Omental fat pad (tissue), 4 donors: ENCODE measurements around the gene PATZ1. TPM values are rescaled to one million over a fixed set of nuclear protein-coding genes. Genes with fewer than 3 reads are reported as not detected.

Source experiments
- ATAC-seq: fragments of 150-250 bp; one replicate; pipeline ENCODE4 v1.9.1; 2016; ENCODE audit warnings: mild to moderate bottlenecking, moderate library complexity; ENCODE audit not compliant: low FRiP score
- DNase-seq: peaks from one replicate; pipeline ENCODE4 v3.0.0-alpha.2; 2019; ENCODE audit warnings: low spot score
- CTCF ChIP-seq, 3 donors: fragments of 450-650 bp; IDR thresholded peaks; one replicate each; pipeline ENCODE4 v1.5.1; 2016 to 2017; ENCODE audit warnings: antibody characterized with exemption in 3 of 3, mild to moderate bottlenecking in 3 of 3, moderate library complexity in 2 of 3
- small RNA-seq: library from RNA; depleted of rRNA; stranded (forward); fragments of <200 nt; gene quantifications from one replicate; pipeline ENCODE3, GENCODE V24; 2016
- total RNA-seq, 4 donors: library from RNA; depleted of rRNA; stranded (reverse); fragments of >200 nt; gene quantifications; one replicate each; pipeline ENCODE4 v1.1.0, GENCODE V29; 2016

Gene PATZ1
- total RNA-seq, 4 donors from 2014 or later: 10.8 to 15.4 (median 14.8) TPM

GRCh38 chr22:31279821-31280505 lies 66.2 kb downstream of the PATZ1 start:
- no peak for TF ChIP-seq CTCF (IDR thresholded peaks at IDR 0.05)
- DNase-seq (no peak), ATAC-seq (no peak)

GRCh38 chr22:31279327-31279669 lies 66.8 kb downstream of the PATZ1 start:
- ATAC-seq: no peak
- no peak for DNase-seq

GRCh38 chr22:31278626-31279326 lies 67.4 kb downstream of the PATZ1 start:
- no peak for ATAC-seq
- no peak for TF ChIP-seq CTCF (IDR thresholded peaks at IDR 0.05)
- DNase-seq: no peak

More at GRCh38 chr22:31279327-31279669, 66.8 kb downstream of the PATZ1 start:
- TF ChIP-seq CTCF (IDR thresholded peaks at IDR 0.05): no peak

GRCh38 chr22:31278151-31278621 lies 68.0 kb downstream of the PATZ1 start:
- DNase-seq: no peak
- no peak for ATAC-seq
- no peak for TF ChIP-seq CTCF (IDR thresholded peaks at IDR 0.05)

DNA sequence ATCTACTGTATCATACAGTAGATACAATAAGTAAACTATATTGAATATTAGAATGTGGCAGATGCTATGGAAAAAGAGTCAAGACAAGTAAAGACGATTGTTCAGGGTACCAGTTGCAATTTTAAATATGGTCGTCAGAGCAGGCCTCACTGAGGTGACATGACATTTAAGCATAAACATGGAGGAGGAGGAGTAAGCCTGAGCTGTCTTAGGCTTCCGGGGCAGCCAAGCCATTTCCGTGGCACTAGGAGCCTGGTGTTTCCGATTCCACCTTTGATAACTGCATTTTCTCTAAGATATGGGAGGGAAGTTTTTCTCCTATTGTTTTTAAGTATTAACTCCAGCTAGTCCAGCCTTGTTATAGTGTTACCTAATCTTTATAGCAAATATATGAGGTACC lies 68.4 kb downstream of the PATZ1 start:
- DNase-seq: no peak
- ATAC-seq: no peak
- no peak for TF ChIP-seq CTCF (IDR thresholded peaks at IDR 0.05)

- no peak for DNase-seq
- ATAC-seq: no peak
- TF ChIP-seq CTCF (IDR thresholded peaks at IDR 0.05): no peak
Measured at GRCh38 chr22:31276426-31277167, 69.5 kb downstream of the PATZ1 start.

Small RNA genes within 50 kb of the gene (small RNA-seq; reads per million reads assigned to genes)
- gene RNA5SP496 (not detected), gene RNU6-338P (not detected)

Other genes starting within 250 kb of the PATZ1 start
- gene SELENOM, start 238.8 kb downstream of the PATZ1 start, total RNA-seq: 100 to 1,000 TPM; 162 to 346 (median 230) TPM
- gene INPP5J, start 223.4 kb downstream of the PATZ1 start, total RNA-seq: under 1 TPM; 0.24 to 0.84 (median 0.42) TPM
- not detected for gene PLA2G3, start 205.8 kb downstream of the PATZ1 start, total RNA-seq
- gene RNF185, start 186.2 kb downstream of the PATZ1 start, total RNA-seq: 10 to 100 TPM; 25.1 to 39.4 (median 30.0) TPM
- 10 to 100 TPM; 32.0 to 66.2 (median 40.7) TPM for gene LIMK2, start 134.0 kb downstream of the PATZ1 start, total RNA-seq
- 10 to 100 TPM; 32.8 to 61.2 (median 47.1) TPM for gene PIK3IP1, start 53.9 kb downstream of the PATZ1 start, total RNA-seq
- gene DRG1, start 53.3 kb upstream of the PATZ1 start, total RNA-seq: 10 to 100 TPM; 59.1 to 88.7 (median 69.2) TPM
- 10 to 100 TPM in 3 of 4 donors, 1 to 10 TPM in 1; 9.5 to 20.5 (median 16.6) TPM for gene EIF4ENIF1, start 143.5 kb upstream of the PATZ1 start, total RNA-seq
- gene SFI1, start 150.2 kb upstream of the PATZ1 start, total RNA-seq: 10 to 100 TPM in 3 of 4 donors, 1 to 10 TPM in 1; 8.8 to 19.9 (median 18.8) TPM